Measurements from ENCODE around the gene RAP1GAP.

DNA sequence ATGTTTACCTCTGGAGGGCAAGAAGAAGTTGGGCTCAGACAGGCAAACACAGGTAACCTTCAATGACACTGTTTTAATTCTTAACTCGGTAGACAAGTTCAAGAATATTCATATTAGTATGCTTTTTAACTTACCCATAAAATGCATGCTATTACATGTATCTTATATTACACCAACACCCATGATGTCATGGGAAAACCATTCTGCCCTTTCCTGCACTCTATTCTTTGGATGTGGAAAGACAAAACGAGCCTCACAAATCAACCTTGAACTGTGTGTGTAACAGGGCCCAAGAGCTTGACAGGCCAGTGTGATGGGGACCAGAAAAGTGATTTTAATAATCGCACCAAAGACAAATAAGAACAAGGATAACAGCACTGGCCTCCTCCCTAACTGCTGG is 22.6 kb upstream of the RAP1GAP start:
- TF ChIP-seq POLR2AphosphoS5 (IDR thresholded peaks at IDR 0.05; ENCODE audit: insufficient read depth in 1 of 2, low read depth in 1 of 2) (no peak), POLR2A (IDR thresholded peaks at IDR 0.05) (no peak)
- TF ChIP-seq, protein P1, sequence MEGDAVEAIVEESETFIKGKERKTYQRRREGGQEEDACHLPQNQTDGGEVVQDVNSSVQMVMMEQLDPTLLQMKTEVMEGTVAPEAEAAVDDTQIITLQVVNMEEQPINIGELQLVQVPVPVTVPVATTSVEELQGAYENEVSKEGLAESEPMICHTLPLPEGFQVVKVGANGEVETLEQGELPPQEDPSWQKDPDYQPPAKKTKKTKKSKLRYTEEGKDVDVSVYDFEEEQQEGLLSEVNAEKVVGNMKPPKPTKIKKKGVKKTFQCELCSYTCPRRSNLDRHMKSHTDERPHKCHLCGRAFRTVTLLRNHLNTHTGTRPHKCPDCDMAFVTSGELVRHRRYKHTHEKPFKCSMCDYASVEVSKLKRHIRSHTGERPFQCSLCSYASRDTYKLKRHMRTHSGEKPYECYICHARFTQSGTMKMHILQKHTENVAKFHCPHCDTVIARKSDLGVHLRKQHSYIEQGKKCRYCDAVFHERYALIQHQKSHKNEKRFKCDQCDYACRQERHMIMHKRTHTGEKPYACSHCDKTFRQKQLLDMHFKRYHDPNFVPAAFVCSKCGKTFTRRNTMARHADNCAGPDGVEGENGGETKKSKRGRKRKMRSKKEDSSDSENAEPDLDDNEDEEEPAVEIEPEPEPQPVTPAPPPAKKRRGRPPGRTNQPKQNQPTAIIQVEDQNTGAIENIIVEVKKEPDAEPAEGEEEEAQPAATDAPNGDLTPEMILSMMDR (IDR thresholded peaks at IDR 0.05), result no peak

Data from vagina (tissue), 2 donors.